Heart right ventricle (tissue), 16 donors: ENCODE results near the gene MB. TPM values are rescaled to one million over a fixed set of nuclear protein-coding genes. Genes with fewer than 3 reads are reported as not detected.
A peak's percentile ranks its signal among the peaks of the same experiment; 100 is the strongest.

Experiments
- ATAC-seq, 8 donors: fragments of 200-7000 bp; cut with Tn5 transposase; one replicate each; pipeline ENCODE4 v1.9.1; 2020; ENCODE audit warnings: mild to moderate bottlenecking in 8 of 8, moderate library complexity in 8 of 8, moderate number of reproducible peaks in 1 of 8
- DNase-seq, 2 donors: peaks; one replicate each; pipeline ENCODE4 v3.0.0-alpha.2; 2020
- H3K27ac ChIP-seq, 10 donors: fragments of 200-600 bp; sonication (generic) in 2 of 10; one replicate each; pipeline versions ENCODE4 v1.5.0 to v1.8.0; 2020 to 2022; ENCODE audit warnings: mild to moderate bottlenecking in 3 of 10
- H3K27me3 ChIP-seq, 7 donors: fragments of 200-600 bp; one replicate each; pipeline ENCODE4 v1.8.0; 2021 to 2022; ENCODE audit warnings: mild to moderate bottlenecking in 2 of 7
- H3K36me3 ChIP-seq, 9 donors: fragments of 200-600 bp; sonication (generic) in 1 of 9; one replicate each; pipeline versions ENCODE4 v1.5.0 to v1.8.0; 2020 to 2022; ENCODE audit warnings: mild to moderate bottlenecking in 2 of 9
- H3K4me1 ChIP-seq, 9 donors: fragments of 200-600 bp; sonication (generic) in 1 of 9; one replicate each; pipeline versions ENCODE4 v1.5.0 to v1.8.0; 2020 to 2022; ENCODE audit warnings: mild to moderate bottlenecking in 4 of 9
- H3K4me3 ChIP-seq, 10 donors: fragments of 200-600 bp; sonication (generic) in 2 of 10; one replicate each; pipeline versions ENCODE4 v1.5.0 to v1.8.0; 2020 to 2022; ENCODE audit warnings: mild to moderate bottlenecking in 7 of 10, moderate library complexity in 2 of 10
- H3K9me3 ChIP-seq, 11 donors: fragments of 200-600 bp in 10 of 11; sonication (generic) in 2 of 11; one replicate each; pipeline versions ENCODE4 v1.5.0 to v1.8.0; 2013 to 2022; ENCODE audit warnings: mild to moderate bottlenecking in 2 of 11, control low read depth in 1 of 11, moderate library complexity in 1 of 11
- WGBS, 2 donors: extraction: QIAGEN DNeasy Blood & Tissue Kit; methylation state at CpG; one replicate each; pipeline ENCODE4 v1.1.7; 2013; ENCODE audit warnings: inconsistent platforms in 1 of 2; 5-methylcytosine and 5-hydroxymethylcytosine counted together
- intact Hi-C, 10 donors: fragments of 100-400 bp; cut with DNase I; formaldehyde crosslinking; loops; one replicate each; pipeline versions ENCODE4 v1.11.1 to v1.14.2; 2022
- polyA plus RNA-seq, 2 donors: library from polyadenylated mRNA; stranded (reverse); fragments of 200-250 nt; gene quantifications; one replicate each; pipeline ENCODE4 v1.2.3, GENCODE V29; 2013
- total RNA-seq, 10 donors: library from RNA; stranded (reverse); fragmentation: NEBNext Ultra II Directional in 3 of 10; extraction: Animal tissue kit (Norgen Biotek cat#: 25700) in 3 of 10; gene quantifications; one replicate each; pipeline versions ENCODE4 v1.2.1 to v1.2.4, GENCODE V29; 2021 to 2023
- TF ChIP-seq, protein P1 (sequence below), 9 donors: fragments of 200-600 bp; sonication (generic) in 2 of 9; IDR thresholded peaks; one replicate each; pipeline versions ENCODE4 v1.5.0 to v1.8.0; 2021 to 2022; ENCODE audit warnings: antibody characterized with exemption in 9 of 9, mild to moderate bottlenecking in 5 of 9, moderate library complexity in 1 of 9
- donor health status: Arrhythmogenic right ventricular cardiomyopathy.
- donor health status: ischemic (EF 13 %, LVEDD 7.1; RV severe dilation, severe dysfunction).
- donor health status: healthy with polysubstance abuse.
- donor health status: DM: no; HTN: yes; CAD: no.
- donor health status: DM: no; HTN: no; CAD: no.
- donor health status: ischemic (EF 25% LVEDD 6.9; RV normal size, moderate dysfunction).
- donor health status: ischemic (EF 25% LVEDD 5.7; RV mildly dilated, moderate dysfunction).
- donor health status: healthy.
- donor health status: DM: yes; HTN: yes; CAD: no.
- donor health status: Ischemic cardiomyopathy.
- donor health status: ischemic (EF 35%, LVEDD 5.7; RV mildly dilated, moderate dysfunction).
- donor health status: nonischemic (EF 11% LVEDD 7.7; RV severe dilation, severe dysfunction).
- donor health status: DM: yes; HTN: yes; CAD: no.
- donor health status: PGD.
- donor health status: ischemic (EF 29% LVEDD 5.4; RV normal size, mild dysfunction).
- donor health status: nonischemic (EF 23%, LVEDD 6.1; RV moderate dilation, normal function).

Gene MB
- total and polyA plus RNA-seq, 12 donors, result 8,931 to 22,407 (median 13,517) TPM

DNA sequence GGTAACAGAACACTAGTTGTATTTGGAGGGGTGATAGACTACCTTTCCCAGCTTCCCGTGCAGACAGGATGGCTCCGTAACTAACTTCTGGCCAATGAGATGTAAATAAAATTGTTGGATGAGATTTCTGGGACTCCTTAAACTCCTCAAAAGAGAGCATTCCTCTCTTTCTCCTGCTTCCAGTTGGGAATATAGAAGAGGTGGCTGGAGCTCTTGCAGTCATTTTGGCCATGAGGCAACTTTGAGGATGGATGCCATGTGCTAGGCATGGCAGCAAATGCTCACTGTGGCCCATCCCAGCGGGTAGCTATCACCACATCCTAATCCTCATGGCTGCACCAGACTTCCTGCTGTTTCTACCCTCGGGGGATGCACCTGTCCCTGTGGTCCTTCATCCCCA is 7.4 kb downstream of the MB start:
- Histone ChIP-seq H3K4me1 (peaks cover 12 to 72% (median 39%) of the 10 kb centered on the region in 9 donors), H3K9me3 (no peaks in the 10 kb centered on the region), H3K27me3 (no peaks in the 10 kb centered on the region), H3K27ac (peak overlapping the region in 5 of 10 donors; percentile 20 to 92 (median 91)), H3K36me3 (peaks cover 0 to 35% (median 0%) of the 10 kb centered on the region in 9 donors), H3K4me3 (no peak overlapping the region)
- no peak for ATAC-seq
- TF ChIP-seq, protein P1, sequence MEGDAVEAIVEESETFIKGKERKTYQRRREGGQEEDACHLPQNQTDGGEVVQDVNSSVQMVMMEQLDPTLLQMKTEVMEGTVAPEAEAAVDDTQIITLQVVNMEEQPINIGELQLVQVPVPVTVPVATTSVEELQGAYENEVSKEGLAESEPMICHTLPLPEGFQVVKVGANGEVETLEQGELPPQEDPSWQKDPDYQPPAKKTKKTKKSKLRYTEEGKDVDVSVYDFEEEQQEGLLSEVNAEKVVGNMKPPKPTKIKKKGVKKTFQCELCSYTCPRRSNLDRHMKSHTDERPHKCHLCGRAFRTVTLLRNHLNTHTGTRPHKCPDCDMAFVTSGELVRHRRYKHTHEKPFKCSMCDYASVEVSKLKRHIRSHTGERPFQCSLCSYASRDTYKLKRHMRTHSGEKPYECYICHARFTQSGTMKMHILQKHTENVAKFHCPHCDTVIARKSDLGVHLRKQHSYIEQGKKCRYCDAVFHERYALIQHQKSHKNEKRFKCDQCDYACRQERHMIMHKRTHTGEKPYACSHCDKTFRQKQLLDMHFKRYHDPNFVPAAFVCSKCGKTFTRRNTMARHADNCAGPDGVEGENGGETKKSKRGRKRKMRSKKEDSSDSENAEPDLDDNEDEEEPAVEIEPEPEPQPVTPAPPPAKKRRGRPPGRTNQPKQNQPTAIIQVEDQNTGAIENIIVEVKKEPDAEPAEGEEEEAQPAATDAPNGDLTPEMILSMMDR (IDR thresholded peaks at IDR 0.05), result no peak
- DNase-seq, result no peak
- intact Hi-C loops, result no loop called here
- WGBS, 2 donors, result 65 to 73% methylated on average over 4 of the region's 4 CpGs

DNA sequence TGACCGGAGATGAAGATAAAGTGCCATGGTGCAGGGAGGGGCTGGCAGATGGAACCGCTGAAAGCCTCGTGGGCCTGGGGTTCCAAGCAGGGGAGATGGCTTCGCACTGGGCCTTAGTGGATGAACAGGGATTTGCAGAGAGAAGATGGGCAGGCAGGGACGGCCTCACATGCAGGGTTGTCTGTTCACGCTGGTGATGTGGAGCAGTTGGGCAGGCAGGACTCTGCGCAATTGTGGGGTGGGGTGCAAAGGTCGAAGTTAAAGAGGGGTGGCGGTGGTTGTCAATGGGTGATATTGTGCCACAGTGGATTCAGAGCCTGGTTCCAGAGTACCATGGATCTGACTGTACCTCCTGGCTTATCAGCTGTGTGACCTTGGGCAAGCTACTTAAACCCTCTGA is 7.9 kb downstream of the MB start:
- H3K36me3 ChIP-seq, result peaks cover 0 to 35% (median 0%) of the 10 kb centered on the region in 9 donors
- H3K9me3 ChIP-seq, result no peaks in the 10 kb centered on the region
- intact Hi-C loops, result no loop called here
- ATAC-seq, result no peak
- 68 to 76% methylated on average over 9 of the region's 9 CpGs for WGBS, 2 donors
- H3K4me3 ChIP-seq, result no peak overlapping the region
- DNase-seq, result no peak
- H3K27ac ChIP-seq, result peak overlapping the region in 7 of 10 donors; percentile 20 to 92 (median 78)
- H3K27me3 ChIP-seq, result no peaks in the 10 kb centered on the region
- H3K4me1 ChIP-seq, result peaks cover 15 to 77% (median 39%) of the 10 kb centered on the region in 9 donors
- TF ChIP-seq, protein P1 (IDR thresholded peaks at IDR 0.05), result no peak

DNA sequence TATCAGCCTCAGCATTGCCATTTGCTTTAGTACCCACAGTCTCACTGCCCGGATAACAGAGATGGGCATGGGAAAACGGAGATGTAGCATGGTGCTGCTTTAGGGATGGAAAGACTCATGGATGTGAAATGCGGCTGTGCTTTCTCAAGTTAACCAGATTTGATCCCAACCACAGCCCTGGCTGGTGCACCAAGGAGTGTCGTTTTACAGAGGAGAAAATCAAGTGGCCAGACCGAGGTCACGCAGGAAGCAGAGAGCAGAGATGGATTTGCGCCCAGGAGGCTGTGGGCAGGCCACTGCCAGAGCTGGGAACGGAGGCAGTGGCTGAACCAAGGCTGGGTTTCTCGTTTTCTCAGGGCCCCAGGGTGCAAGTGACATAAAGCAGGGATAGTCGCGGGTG is 9.0 kb downstream of the MB start:
- H3K4me1 ChIP-seq, result peaks cover 15 to 84% (median 39%) of the 10 kb centered on the region in 9 donors
- no peaks in the 10 kb centered on the region for H3K27me3 ChIP-seq
- TF ChIP-seq, protein P1 (IDR thresholded peaks at IDR 0.05), result no peak
- 49 to 57% methylated on average over 11 of the region's 11 CpGs for WGBS, 2 donors
- DNase-seq (no peak), ATAC-seq (no peak)
- no peak overlapping the region for H3K4me3 ChIP-seq
- intact Hi-C loops, result no loop called here
- no peaks in the 10 kb centered on the region for H3K9me3 ChIP-seq
- peak overlapping the region in 9 of 10 donors; percentile 20 to 92 (median 69) for H3K27ac ChIP-seq
- H3K36me3 ChIP-seq, result peaks cover 0 to 35% (median 0%) of the 10 kb centered on the region in 9 donors

DNA sequence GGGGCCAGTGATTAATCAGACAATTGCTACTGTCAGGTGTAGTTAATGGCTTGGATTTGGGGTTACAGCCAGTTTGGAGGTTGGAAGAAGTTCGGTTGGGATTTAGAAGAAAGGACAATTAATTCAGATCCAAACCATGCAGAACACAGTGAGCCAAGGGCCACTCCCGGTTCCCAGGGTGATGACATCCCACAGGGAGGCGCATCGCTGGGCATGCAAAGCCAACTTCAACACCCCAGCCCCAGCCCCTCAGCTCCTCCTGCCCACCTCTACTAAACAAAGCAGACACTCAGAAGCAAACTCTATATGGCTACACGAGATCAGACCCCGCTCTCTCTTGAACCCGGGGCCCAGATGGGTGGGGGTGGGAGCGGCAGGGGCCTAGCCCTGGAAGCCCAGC is 10.2 kb downstream of the MB start:
- Histone ChIP-seq H3K4me3 (no peak overlapping the region), H3K27me3 (no peaks in the 10 kb centered on the region), H3K9me3 (no peaks in the 10 kb centered on the region), H3K27ac (peak overlapping the region; percentile 53 to 92 (median 78)), H3K4me1 (peaks cover 15 to 92% (median 39%) of the 10 kb centered on the region in 9 donors), H3K36me3 (peaks cover 0 to 35% (median 0%) of the 10 kb centered on the region in 9 donors)
- intact Hi-C loops, result no loop called here
- 62 to 67% methylated on average over 8 of the region's 8 CpGs for WGBS, 2 donors
- DNase-seq (no peak), ATAC-seq (no peak)
- TF ChIP-seq, protein P1 (IDR thresholded peaks at IDR 0.05), result no peak
